Caco-2 (cell line): ENCODE results near the gene KDM5A. TPM values are rescaled to one million over a fixed set of nuclear protein-coding genes. Genes with fewer than 3 reads are reported as not detected.

Source experiments
- BruUV-seq: library from RNA; stranded (reverse); fragments of 400-500 nt; replicated peaks from 2 replicates; lab custom pipeline; 2021; lab: Mats Ljungman, UMichigan
- CTCF ChIA-PET: fragments of 300-600 bp; sonication (Branson Sonifier 250); formaldehyde crosslinking; loops from one replicate; lab custom pipeline; 2022; ENCODE audit warnings: antibody characterized with exemption; lab: Charles Lee
- POLR2A ChIA-PET: fragments of 300-600 bp; sonication (Branson Sonifier 250); formaldehyde crosslinking; loops from one replicate; lab custom pipeline; 2022; ENCODE audit warnings: antibody characterized with exemption; lab: Charles Lee
- DNase-seq, 2 experiments: peaks; one replicate each; pipeline versions ENCODE4 v3.0.0 to v3.0.0-alpha.2; 2020 to 2022
- H3K27me3 ChIP-seq: replicated peaks from 2 replicates; pipeline ENCODE4 v1.6.0; 2011; ENCODE audit warnings: low read length; ENCODE audit not compliant: control insufficient read depth, insufficient read depth
- H3K36me3 ChIP-seq: 2 replicates; pipeline ENCODE4 v1.5.1; 2011; ENCODE audit warnings: low read length; ENCODE audit not compliant: control insufficient read depth, insufficient read depth
- H3K4me1 ChIP-seq: fragments of 250-450 bp; sonication (Bioruptor Pico); 2 replicates; pipeline ENCODE4 v1.5.1; 2020; ENCODE audit warnings: mild to moderate bottlenecking
- H3K4me3 ChIP-seq: 2 replicates; pipeline ENCODE4 v1.5.1; 2011; ENCODE audit warnings: low read depth, mild to moderate bottlenecking, control low read depth, low read length
- H3K9me3 ChIP-seq: fragments of 250-450 bp; sonication (Bioruptor Pico); 2 replicates; pipeline ENCODE4 v1.5.1; 2020; ENCODE audit warnings: mild to moderate bottlenecking, moderate library complexity
- H3K27ac Mint-ChIP-seq: one replicate; pipeline ENCODE4 v1.8.0; 2022; ENCODE audit warnings: mixed read lengths; ENCODE audit not compliant: unreplicated experiment
- H3K27me3 Mint-ChIP-seq: one replicate; pipeline ENCODE4 v1.8.0; 2022; ENCODE audit warnings: mixed read lengths; ENCODE audit not compliant: insufficient read depth, unreplicated experiment
- H3K36me3 Mint-ChIP-seq: one replicate; pipeline ENCODE4 v1.8.0; 2022; ENCODE audit warnings: mild to moderate bottlenecking, mixed read lengths; ENCODE audit not compliant: insufficient read depth, unreplicated experiment
- H3K4me1 Mint-ChIP-seq: one replicate; pipeline ENCODE4 v1.8.0; 2022; ENCODE audit warnings: low read depth, mixed read lengths; ENCODE audit not compliant: unreplicated experiment
- H3K4me3 Mint-ChIP-seq: one replicate; pipeline ENCODE4 v1.8.0; 2022; ENCODE audit warnings: mild to moderate bottlenecking, moderate library complexity, mixed read lengths; ENCODE audit not compliant: unreplicated experiment
- H3K9me3 Mint-ChIP-seq: one replicate; pipeline ENCODE4 v1.8.0; 2022; ENCODE audit warnings: mixed read lengths; ENCODE audit not compliant: unreplicated experiment
- intact Hi-C: fragments of 100-400 bp; cut with micrococcal nuclease; formaldehyde crosslinking; loops from one replicate; pipeline ENCODE4 v1.10.0; 2022; ENCODE audit not compliant: unreplicated experiment
- total RNA-seq: library from RNA; stranded (reverse); gene quantifications from 2 replicates; pipeline ENCODE4 v1.2.3, GENCODE V29; 2022
- TF ChIP-seq, protein P1 (sequence below), 2 experiments: fragments of 200-600 bp in 1 of 2; IDR thresholded peaks; 1 replicate in 1 of 2; 2 replicates in 1 of 2; pipeline versions ENCODE4 v1.5.1 to v1.8.0; 2011 to 2022; ENCODE audit warnings: antibody characterized with exemption in 1 of 2, control low read depth in 1 of 2, inconsistent platforms in 1 of 2, low read depth in 1 of 2, low read length in 1 of 2, mild to moderate bottlenecking in 1 of 2, moderate library complexity in 1 of 2; ENCODE audit not compliant: insufficient read depth in 1 of 2, severe bottlenecking in 1 of 2, unreplicated experiment in 1 of 2

The KDM5A gene
- total RNA-seq, 1 experiment from 2014 or later: 72.7 TPM

DNA sequence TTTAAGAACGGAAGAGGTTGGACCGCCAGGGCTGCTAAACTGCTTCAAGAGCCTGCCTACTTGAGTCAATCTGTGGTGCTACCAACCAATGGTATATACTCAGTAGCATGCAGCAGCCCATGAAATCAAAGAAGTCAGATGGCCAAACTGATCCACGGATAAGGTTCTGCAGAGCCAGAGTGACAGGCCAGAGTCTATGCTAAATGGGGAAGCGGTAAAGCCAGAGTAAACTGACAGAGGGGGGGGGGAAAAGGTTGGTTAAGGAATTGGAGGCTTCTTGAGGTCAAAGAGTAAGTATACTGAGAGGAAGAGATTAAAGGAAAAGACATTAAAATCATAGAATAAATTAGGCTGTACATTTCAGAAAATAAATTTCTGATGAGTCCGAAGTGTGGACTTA lies 111.1 kb downstream of the KDM5A start:
- TF ChIP-seq, protein P1, sequence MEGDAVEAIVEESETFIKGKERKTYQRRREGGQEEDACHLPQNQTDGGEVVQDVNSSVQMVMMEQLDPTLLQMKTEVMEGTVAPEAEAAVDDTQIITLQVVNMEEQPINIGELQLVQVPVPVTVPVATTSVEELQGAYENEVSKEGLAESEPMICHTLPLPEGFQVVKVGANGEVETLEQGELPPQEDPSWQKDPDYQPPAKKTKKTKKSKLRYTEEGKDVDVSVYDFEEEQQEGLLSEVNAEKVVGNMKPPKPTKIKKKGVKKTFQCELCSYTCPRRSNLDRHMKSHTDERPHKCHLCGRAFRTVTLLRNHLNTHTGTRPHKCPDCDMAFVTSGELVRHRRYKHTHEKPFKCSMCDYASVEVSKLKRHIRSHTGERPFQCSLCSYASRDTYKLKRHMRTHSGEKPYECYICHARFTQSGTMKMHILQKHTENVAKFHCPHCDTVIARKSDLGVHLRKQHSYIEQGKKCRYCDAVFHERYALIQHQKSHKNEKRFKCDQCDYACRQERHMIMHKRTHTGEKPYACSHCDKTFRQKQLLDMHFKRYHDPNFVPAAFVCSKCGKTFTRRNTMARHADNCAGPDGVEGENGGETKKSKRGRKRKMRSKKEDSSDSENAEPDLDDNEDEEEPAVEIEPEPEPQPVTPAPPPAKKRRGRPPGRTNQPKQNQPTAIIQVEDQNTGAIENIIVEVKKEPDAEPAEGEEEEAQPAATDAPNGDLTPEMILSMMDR (IDR thresholded peaks at IDR 0.05; ENCODE audit: insufficient read depth in 1 of 2, low read depth in 1 of 2, low read length in 1 of 2, severe bottlenecking in 1 of 2, unreplicated experiment in 1 of 2): no peak
- Mint-ChIP-seq H3K27ac (no peak overlapping the region), H3K9me3 (peaks cover 30% of the 10 kb centered on the region), H3K4me3 (no peak overlapping the region), H3K4me1 (peaks cover 22% of the 10 kb centered on the region), H3K27me3 (no peaks in the 10 kb centered on the region), H3K36me3 (peaks cover 12% of the 10 kb centered on the region)
- BruUV-seq: no TSS peak
- no peak for DNase-seq
- ChIA-PET POLR2A (no interaction called here), CTCF (no interaction called here)
- peaks cover 12% of the 10 kb centered on the region for H3K4me1 ChIP-seq
- intact Hi-C loops: no loop called here
- no peaks in the 10 kb centered on the region for H3K36me3 ChIP-seq
- no peaks in the 10 kb centered on the region for H3K9me3 ChIP-seq
- no peak overlapping the region for H3K4me3 ChIP-seq
- no peaks in the 10 kb centered on the region for H3K27me3 ChIP-seq

DNA sequence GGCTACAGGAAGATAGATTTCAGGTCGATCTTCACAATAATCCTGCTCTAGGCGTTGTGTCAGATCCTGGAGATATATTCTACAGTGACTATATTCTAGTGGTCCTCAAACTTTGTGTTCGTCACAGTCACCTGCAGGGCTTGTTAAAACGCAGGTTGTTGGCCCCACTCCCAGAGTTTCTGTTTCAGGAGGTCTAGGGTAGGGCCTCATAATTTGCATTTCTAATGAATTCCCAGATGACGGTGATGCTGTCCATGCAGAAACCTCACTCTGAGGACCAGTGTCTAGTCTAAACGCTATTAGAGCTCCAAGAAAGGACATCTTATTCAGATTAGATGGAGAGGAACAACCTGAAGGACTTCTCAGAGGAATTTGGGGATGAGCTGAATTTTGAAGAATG lies 113.3 kb downstream of the KDM5A start:
- Histone ChIP-seq H3K27me3 (no peaks in the 10 kb centered on the region), H3K4me3 (no peak overlapping the region), H3K9me3 (no peaks in the 10 kb centered on the region), H3K4me1 (peaks cover 12% of the 10 kb centered on the region), H3K36me3 (no peaks in the 10 kb centered on the region)
- Mint-ChIP-seq H3K4me3 (no peak overlapping the region), H3K27ac (no peak overlapping the region), H3K36me3 (peaks cover 8% of the 10 kb centered on the region), H3K27me3 (no peaks in the 10 kb centered on the region), H3K4me1 (peaks cover 22% of the 10 kb centered on the region), H3K9me3 (peaks cover 30% of the 10 kb centered on the region)
- BruUV-seq: no TSS peak
- TF ChIP-seq, protein P1 (IDR thresholded peaks at IDR 0.05; ENCODE audit: insufficient read depth in 1 of 2, low read depth in 1 of 2, low read length in 1 of 2, severe bottlenecking in 1 of 2, unreplicated experiment in 1 of 2): no peak
- DNase-seq: no peak
- ChIA-PET CTCF (no interaction called here), POLR2A (interaction anchor here (0.6 kb wide), 1 partner anchor 1509 kb away, joined by 3 read pairs; no protein-coding TSS in a partner anchor)
- intact Hi-C loops: no loop called here

DNA sequence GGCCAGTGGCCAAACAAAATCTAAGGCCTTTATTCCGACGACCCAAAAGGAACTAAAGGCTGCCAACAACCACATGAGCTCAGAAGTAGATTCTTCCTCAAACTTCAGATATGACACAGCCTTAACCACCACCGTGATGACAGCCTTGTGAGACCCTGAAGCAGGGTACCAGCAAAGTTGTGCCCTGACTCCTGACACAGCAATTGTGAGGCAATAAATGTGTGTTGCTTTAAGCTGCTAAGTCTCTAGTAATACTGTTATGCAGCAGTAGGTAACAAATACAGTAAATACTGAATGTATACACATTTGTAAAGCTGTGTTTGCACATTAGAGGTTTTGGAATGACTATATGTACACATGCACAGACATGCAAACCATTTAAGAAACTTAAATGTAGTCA lies 115.7 kb downstream of the KDM5A start:
- Histone ChIP-seq H3K4me1 (peaks cover 12% of the 10 kb centered on the region), H3K36me3 (no peaks in the 10 kb centered on the region), H3K4me3 (no peak overlapping the region), H3K9me3 (no peaks in the 10 kb centered on the region), H3K27me3 (no peaks in the 10 kb centered on the region)
- H3K27me3 Mint-ChIP-seq: peaks cover 4% of the 10 kb centered on the region
- TF ChIP-seq, protein P1 (IDR thresholded peaks at IDR 0.05; ENCODE audit: insufficient read depth in 1 of 2, low read depth in 1 of 2, low read length in 1 of 2, severe bottlenecking in 1 of 2, unreplicated experiment in 1 of 2): no peak
- no peak for DNase-seq
- H3K27ac Mint-ChIP-seq: no peak overlapping the region
- no peak overlapping the region for H3K4me3 Mint-ChIP-seq
- H3K4me1 Mint-ChIP-seq: peaks cover 22% of the 10 kb centered on the region
- ChIA-PET CTCF (no interaction called here), POLR2A (no interaction called here)
- no TSS peak for BruUV-seq
- intact Hi-C loops: no loop called here
- peaks cover 13% of the 10 kb centered on the region for H3K36me3 Mint-ChIP-seq
- H3K9me3 Mint-ChIP-seq: peaks cover 28% of the 10 kb centered on the region
